Measurements from ENCODE around the gene LSS.
"Not testable (repeated sequence)": the region's sequence is repeated elsewhere in the genome, so short reads cannot be mapped to it uniquely, and the experiment has no call there.

Gene LSS

GRCh38 chr21:46205166-46205565 lies 23.4 kb downstream of the LSS start:
- no peak for DNase-seq (ENCODE audit: low read depth)

GRCh38 chr21:46203203-46203600 lies 25.4 kb downstream of the LSS start:
- DNase-seq (ENCODE audit: low read depth), result no peak

- no peak for DNase-seq (ENCODE audit: low read depth)
Observed at GRCh38 chr21:46202592-46203202, 25.9 kb downstream of the LSS start.

GRCh38 chr21:46200877-46201803 lies 27.4 kb downstream of the LSS start:
- not testable (repeated sequence) for DNase-seq (ENCODE audit: low read depth)

GRCh38 chr21:46199436-46200373 lies 28.9 kb downstream of the LSS start:
- DNase-seq (ENCODE audit: low read depth), result no peak

- no peak for DNase-seq (ENCODE audit: low read depth)
Observed at GRCh38 chr21:46196733-46197132, 31.8 kb downstream of the LSS start.

- DNase-seq (ENCODE audit: low read depth), result no peak
Observed at GRCh38 chr21:46195595-46196195, 32.9 kb downstream of the LSS start.

GRCh38 chr21:46194374-46195334 lies 33.9 kb downstream of the LSS start:
- no peak for DNase-seq (ENCODE audit: low read depth)

GRCh38 chr21:46193829-46194373 lies 34.7 kb downstream of the LSS start:
- no peak for DNase-seq (ENCODE audit: low read depth)

- no peak for DNase-seq (ENCODE audit: low read depth)
Observed at GRCh38 chr21:46191686-46192575, 36.6 kb downstream of the LSS start.

GRCh38 chr21:46191257-46191685 lies 37.3 kb downstream of the LSS start:
- no peak for DNase-seq (ENCODE audit: low read depth)

- no peak for DNase-seq (ENCODE audit: low read depth)
Observed at GRCh38 chr21:46190491-46191131, 38.0 kb downstream of the LSS start.

GRCh38 chr21:46189959-46190490 lies 38.5 kb downstream of the LSS start:
- no peak for DNase-seq (ENCODE audit: low read depth)

GRCh38 chr21:46189213-46189958 lies 39.2 kb downstream of the LSS start:
- DNase-seq (ENCODE audit: low read depth), result no peak

GRCh38 chr21:46188226-46189212 lies 40.1 kb downstream of the LSS start:
- DNase-seq (ENCODE audit: low read depth), result no peak

GRCh38 chr21:46187814-46188213 lies 40.8 kb downstream of the LSS start:
- no peak for DNase-seq (ENCODE audit: low read depth)

GRCh38 chr21:46187261-46187660 lies 41.3 kb downstream of the LSS start:
- DNase-seq (ENCODE audit: low read depth), result no peak

All from stimulated activated CD8-positive, alpha-beta memory T cell treated with anti-CD3 and anti-CD28 coated beads, Interleukin-15, amount 100 ng/mL, for 24 hours (primary cell).